Naive thymus-derived CD8-positive, alpha-beta T cell (primary cell): ENCODE data around the gene AKAP17A. TPM values are rescaled to one million over a fixed set of nuclear protein-coding genes. Genes with fewer than 3 reads are reported as not detected.
"Not testable (repeated sequence)": the region's sequence is repeated elsewhere in the genome, so short reads cannot be mapped to it uniquely, and the experiment has no call there.

Experiments used
- ATAC-seq, 2 donors: fragments of 150-1000 bp; cut with Tn5 transposase in 1 of 2; sonication (Bioruptor Pico), chemical (Tn5 transposase) in 1 of 2; 1 replicate in 1 of 2; 2 replicates in 1 of 2; pipeline ENCODE4 v1.10.0; 2021; ENCODE audit warnings: mild to moderate bottlenecking in 2 of 2, moderate library complexity in 2 of 2
- POLR2A ChIA-PET: fragments of 350-600 bp; sonication (Branson Sonifier 250); formaldehyde crosslinking; loops from one replicate; lab custom pipeline; 2021; ENCODE audit warnings: antibody characterized with exemption; lab: Charles Lee
- DNase-seq, 10 donors: peaks; one replicate each; pipeline versions ENCODE4 v3.0.0 to v3.0.0-alpha.2; 2020 to 2022
- H3K27ac Mint-ChIP-seq, 10 donors: one replicate each; pipeline ENCODE4 v1.8.0; 2020 to 2022; ENCODE audit warnings: mild to moderate bottlenecking in 10 of 10, mixed read lengths in 10 of 10, moderate library complexity in 4 of 10, inconsistent platforms in 1 of 10
- H3K27me3 Mint-ChIP-seq, 5 donors: one replicate each; pipeline ENCODE4 v1.8.0; 2021 to 2022; ENCODE audit warnings: mixed read lengths in 5 of 5
- H3K36me3 Mint-ChIP-seq, 3 donors: one replicate each; pipeline ENCODE4 v1.8.0; 2020 to 2022; ENCODE audit warnings: mixed read lengths in 3 of 3, mild to moderate bottlenecking in 2 of 3, inconsistent platforms in 1 of 3
- H3K4me1 Mint-ChIP-seq, 4 donors: one replicate each; pipeline ENCODE4 v1.8.0; 2021 to 2022; ENCODE audit warnings: mixed read lengths in 4 of 4
- H3K4me3 Mint-ChIP-seq, 10 donors: one replicate each; pipeline ENCODE4 v1.8.0; 2020 to 2022; ENCODE audit warnings: mild to moderate bottlenecking in 10 of 10, mixed read lengths in 10 of 10, moderate library complexity in 6 of 10, inconsistent platforms in 1 of 10
- H3K9me3 Mint-ChIP-seq, 9 donors: one replicate each; pipeline ENCODE4 v1.8.0; 2020 to 2022; ENCODE audit warnings: mixed read lengths in 9 of 9, mild to moderate bottlenecking in 3 of 9, inconsistent platforms in 1 of 9, moderate library complexity in 1 of 9
- polyA plus RNA-seq, 3 donors: library from polyadenylated mRNA; unstranded; fragments of 300-500 nt; fragmentation: Illumina TruSeq; gene quantifications; one replicate each; pipeline ENCODE4 v1.2.3, GENCODE V29; 2021
- total RNA-seq, 8 experiments: library from RNA in 2 of 8; stranded (reverse) in 2 of 8; gene quantifications; one replicate each; pipeline ENCODE4 v1.2.3 and lab custom pipeline; 2021 to 2026

The AKAP17A gene, protein sequence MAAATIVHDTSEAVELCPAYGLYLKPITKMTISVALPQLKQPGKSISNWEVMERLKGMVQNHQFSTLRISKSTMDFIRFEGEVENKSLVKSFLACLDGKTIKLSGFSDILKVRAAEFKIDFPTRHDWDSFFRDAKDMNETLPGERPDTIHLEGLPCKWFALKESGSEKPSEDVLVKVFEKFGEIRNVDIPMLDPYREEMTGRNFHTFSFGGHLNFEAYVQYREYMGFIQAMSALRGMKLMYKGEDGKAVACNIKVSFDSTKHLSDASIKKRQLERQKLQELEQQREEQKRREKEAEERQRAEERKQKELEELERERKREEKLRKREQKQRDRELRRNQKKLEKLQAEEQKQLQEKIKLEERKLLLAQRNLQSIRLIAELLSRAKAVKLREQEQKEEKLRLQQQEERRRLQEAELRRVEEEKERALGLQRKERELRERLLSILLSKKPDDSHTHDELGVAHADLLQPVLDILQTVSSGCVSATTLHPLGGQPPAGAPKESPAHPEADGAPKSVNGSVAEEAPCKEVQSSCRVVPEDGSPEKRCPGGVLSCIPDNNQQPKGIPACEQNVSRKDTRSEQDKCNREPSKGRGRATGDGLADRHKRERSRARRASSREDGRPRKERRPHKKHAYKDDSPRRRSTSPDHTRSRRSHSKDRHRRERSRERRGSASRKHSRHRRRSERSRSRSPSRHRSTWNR
- total RNA-seq (100 to 1,000 TPM; 157 to 159 TPM), polyA plus RNA-seq (10 to 100 TPM; 16.8 to 56.3 (median 22.8) TPM), total RNA-seq (lab: John Stamatoyannopoulos, UW) (138 to 300 (median 257) reads per million in 6 experiments)

DNA sequence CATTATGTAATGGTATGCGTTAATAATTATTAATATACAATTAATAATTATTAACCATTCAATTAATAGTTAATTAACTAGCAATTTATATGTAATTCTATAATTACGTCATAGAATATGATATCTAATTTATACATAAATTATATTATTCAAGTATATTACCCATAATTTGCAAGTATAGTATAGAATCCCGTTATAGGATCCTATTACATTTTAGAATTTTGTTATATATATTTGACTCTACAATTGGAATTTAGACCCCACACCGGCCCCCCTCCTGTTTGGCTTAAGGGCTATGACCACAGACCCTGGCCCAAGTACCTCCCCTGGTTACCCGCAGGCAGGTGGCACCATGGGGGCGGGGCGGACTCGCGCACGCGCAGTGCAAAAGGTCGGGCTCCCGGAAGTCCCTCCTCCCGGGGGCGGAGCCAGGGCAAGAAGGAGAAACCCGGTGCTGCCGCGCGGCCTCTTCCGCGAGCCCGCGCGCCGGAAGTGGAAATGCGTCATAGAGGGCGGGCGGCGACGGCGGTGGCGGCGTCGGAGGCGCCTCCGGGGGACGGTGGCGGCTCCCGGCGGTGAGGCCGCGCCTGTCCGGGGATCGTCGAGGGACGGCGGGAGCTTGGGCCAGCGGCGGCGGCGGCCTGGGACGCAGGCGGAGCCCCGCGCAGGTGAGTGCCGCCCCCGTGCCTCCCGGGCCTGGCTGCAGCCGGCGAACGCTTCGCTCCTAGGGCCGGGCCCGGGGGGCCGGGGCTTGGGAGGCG, at the start of gene AKAP17A:
AKAP17A (plus strand) TSS at position 503 of the 761 bp plus-strand sequence. CDS start 1,859 bp downstream, outside the sequence.
- no peaks in the 10 kb centered on the region for H3K27me3 Mint-ChIP-seq
- POLR2A ChIA-PET = no interaction called here
- peak; percentile 91 to 92 for ATAC-seq

GRCh38 chrX:1542994-1543725, 48.2 kb upstream of the AKAP17A start:
- peaks cover 9 to 28% (median 14%) of the 10 kb centered on the region in 4 donors for H3K4me1 Mint-ChIP-seq
- peak overlapping the region in 2 of 10 donors; percentile 29 to 31 for H3K27ac Mint-ChIP-seq
- H3K4me3 Mint-ChIP-seq = no peak overlapping the region
- peak in 1 of 10 donors; percentile 14 for DNase-seq
- H3K27me3 Mint-ChIP-seq = no peaks in the 10 kb centered on the region
- POLR2A ChIA-PET = no interaction called here
- ATAC-seq = no peak
- H3K9me3 Mint-ChIP-seq = peaks cover 0 to 9% (median 3%) of the 10 kb centered on the region in 9 donors
- peaks cover 0 to 4% (median 4%) of the 10 kb centered on the region in 3 donors for H3K36me3 Mint-ChIP-seq

More for the DNA sequence above, at the start of gene AKAP17A:
- Mint-ChIP-seq H3K4me1 (peaks cover 21 to 51% (median 45%) of the 10 kb centered on the region in 4 donors), H3K4me3 (peak within 1 kb of the TSS; percentile 86 to 97 (median 90)), H3K27ac (peak within 1 kb of the TSS; percentile 72 to 97 (median 93)), H3K36me3 (peaks cover 0 to 36% (median 9%) of the 10 kb centered on the region in 3 donors), H3K9me3 (no peaks in the 10 kb centered on the region)
- peak; percentile 93 to 100 (median 98) for DNase-seq

DNA sequence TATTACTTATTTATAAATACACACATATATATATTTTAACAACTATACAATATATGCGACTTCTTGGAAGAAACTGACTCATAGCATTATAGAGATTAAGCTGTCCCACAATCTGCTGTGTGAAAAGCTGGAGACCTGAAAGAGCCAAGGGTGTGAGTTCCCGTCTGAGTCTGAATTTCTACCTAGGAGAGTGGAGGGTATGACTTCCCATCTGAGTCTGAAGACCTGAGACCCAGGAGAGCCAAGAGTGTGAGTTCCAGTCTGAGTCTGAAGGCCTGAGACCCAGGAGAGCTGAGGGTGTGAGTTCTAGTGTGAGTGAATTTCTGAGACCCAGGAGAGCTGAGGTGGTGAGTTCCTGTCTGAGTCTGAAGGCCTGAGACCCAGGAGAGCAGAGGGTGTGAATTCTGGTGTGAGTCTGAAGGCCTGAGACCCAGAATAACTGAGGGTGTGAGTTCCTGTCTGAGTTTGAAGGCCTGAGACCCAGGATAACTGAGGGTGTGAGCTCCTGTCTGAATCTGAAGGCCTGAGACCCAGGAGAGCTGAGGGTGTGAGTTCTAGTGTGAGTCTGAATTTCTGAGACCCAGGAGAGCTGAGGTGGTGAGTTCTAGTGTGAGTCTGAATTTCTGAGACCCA, 45.5 kb upstream of the AKAP17A start:
- no peak overlapping the region for H3K4me3 Mint-ChIP-seq
- H3K4me1 Mint-ChIP-seq = peaks cover 19 to 38% (median 29%) of the 10 kb centered on the region in 4 donors
- ATAC-seq (no peak), DNase-seq (peak in 1 of 10 donors; percentile 6)
- peaks cover 0 to 9% (median 3%) of the 10 kb centered on the region in 9 donors for H3K9me3 Mint-ChIP-seq
- H3K36me3 Mint-ChIP-seq = peaks cover 0 to 4% (median 4%) of the 10 kb centered on the region in 3 donors
- no peaks in the 10 kb centered on the region for H3K27me3 Mint-ChIP-seq
- POLR2A ChIA-PET = no interaction called here
- peak overlapping the region; percentile 15 to 92 (median 74) for H3K27ac Mint-ChIP-seq

GRCh38 chrX:1546691-1547251, 44.6 kb upstream of the AKAP17A start:
- peaks cover 0 to 7% (median 4%) of the 10 kb centered on the region in 3 donors for H3K36me3 Mint-ChIP-seq
- POLR2A ChIA-PET = no interaction called here
- H3K27me3 Mint-ChIP-seq = no peaks in the 10 kb centered on the region
- peak in 1 of 10 donors; percentile 12 for DNase-seq
- peak overlapping the region in 6 of 10 donors; percentile 21 to 88 (median 70) for H3K27ac Mint-ChIP-seq
- peaks cover 0 to 14% (median 6%) of the 10 kb centered on the region in 9 donors for H3K9me3 Mint-ChIP-seq
- peaks cover 26 to 47% (median 38%) of the 10 kb centered on the region in 4 donors for H3K4me1 Mint-ChIP-seq
- ATAC-seq = no peak
- peak overlapping the region in 1 of 10 donors; percentile 66 for H3K4me3 Mint-ChIP-seq

- Mint-ChIP-seq H3K4me1 (peaks cover 35 to 77% (median 64%) of the 10 kb centered on the region in 4 donors), H3K9me3 (peaks cover 0 to 34% (median 23%) of the 10 kb centered on the region in 9 donors), H3K27me3 (no peaks in the 10 kb centered on the region), H3K36me3 (peaks cover 6 to 17% (median 13%) of the 10 kb centered on the region in 3 donors), H3K4me3 (peak overlapping the region in 9 of 10 donors; percentile 2 to 83 (median 42)), H3K27ac (peak overlapping the region; percentile 89 to 100 (median 96))
- ATAC-seq = no peak
- POLR2A ChIA-PET = no interaction called here
- DNase-seq = no peak
These were observed 39.4 kb upstream of the AKAP17A start for GRCh38 chrX:1551959-1552546.

GRCh38 chrX:1554469-1555210, 36.8 kb upstream of the AKAP17A start:
- POLR2A ChIA-PET = no interaction called here
- Mint-ChIP-seq H3K27me3 (no peaks in the 10 kb centered on the region), H3K36me3 (peaks cover 6 to 24% (median 13%) of the 10 kb centered on the region in 3 donors), H3K4me3 (peak overlapping the region; percentile 47 to 84 (median 76)), H3K27ac (peak overlapping the region; percentile 94 to 100 (median 97)), H3K4me1 (peaks cover 34 to 81% (median 69%) of the 10 kb centered on the region in 4 donors), H3K9me3 (peaks cover 2 to 45% (median 23%) of the 10 kb centered on the region in 9 donors)
- ATAC-seq = peak; percentile 97 to 98
- DNase-seq = peak; percentile 23 to 90 (median 74)

GRCh38 chrX:1555370-1555769, 36.0 kb upstream of the AKAP17A start:
- peak overlapping the region; percentile 94 to 100 (median 97) for H3K27ac Mint-ChIP-seq
- peaks cover 31 to 79% (median 68%) of the 10 kb centered on the region in 4 donors for H3K4me1 Mint-ChIP-seq
- POLR2A ChIA-PET = no interaction called here
- no peak for DNase-seq
- no peak for ATAC-seq
- H3K4me3 Mint-ChIP-seq = peak overlapping the region; percentile 47 to 84 (median 76)
- H3K27me3 Mint-ChIP-seq = no peaks in the 10 kb centered on the region
- peaks cover 2 to 45% (median 23%) of the 10 kb centered on the region in 9 donors for H3K9me3 Mint-ChIP-seq
- peaks cover 6 to 24% (median 13%) of the 10 kb centered on the region in 3 donors for H3K36me3 Mint-ChIP-seq

DNA sequence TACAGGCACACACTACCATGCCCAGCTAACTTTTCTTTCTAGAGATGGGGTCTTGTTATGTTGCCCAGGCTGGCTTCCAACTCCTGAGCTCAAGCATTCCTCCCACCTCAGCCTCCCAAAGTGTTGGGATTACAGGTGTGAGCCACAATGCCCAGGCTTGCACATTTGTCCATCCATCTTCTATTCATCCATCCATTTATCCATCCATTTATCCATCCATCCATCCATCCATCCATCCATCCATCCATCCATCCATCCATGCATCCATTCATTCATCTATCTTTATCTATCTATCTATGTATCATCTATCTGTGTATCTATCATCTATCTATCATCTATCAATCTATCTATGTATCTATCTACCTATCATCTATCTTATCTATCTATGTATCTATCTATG, 34.0 kb upstream of the AKAP17A start:
- Mint-ChIP-seq H3K4me1 (peaks cover 22 to 76% (median 64%) of the 10 kb centered on the region in 4 donors), H3K4me3 (peak overlapping the region in 3 of 10 donors; percentile 1 to 64 (median 2)), H3K27ac (peak overlapping the region; percentile 26 to 87 (median 76)), H3K9me3 (peaks cover 0 to 33% (median 12%) of the 10 kb centered on the region in 9 donors), H3K36me3 (peaks cover under 1 to 15% (median 12%) of the 10 kb centered on the region in 3 donors)
- ATAC-seq, POLR2A ChIA-PET, H3K27me3 Mint-ChIP-seq: not testable (repeated sequence)
- peak in 1 of 10 donors; percentile 6 for DNase-seq

GRCh38 chrX:1558761-1559468, 32.5 kb upstream of the AKAP17A start:
- ATAC-seq (no peak), DNase-seq (peak in 1 of 10 donors; percentile 13)
- H3K27ac Mint-ChIP-seq = peak overlapping the region in 5 of 10 donors; percentile 25 to 61 (median 32)
- H3K4me1 Mint-ChIP-seq = peaks cover 28 to 71% (median 68%) of the 10 kb centered on the region in 4 donors
- peaks cover 0 to 14% (median 8%) of the 10 kb centered on the region in 3 donors for H3K36me3 Mint-ChIP-seq
- POLR2A ChIA-PET = no interaction called here
- no peaks in the 10 kb centered on the region for H3K27me3 Mint-ChIP-seq
- peaks cover 0 to 26% (median 11%) of the 10 kb centered on the region in 9 donors for H3K9me3 Mint-ChIP-seq
- H3K4me3 Mint-ChIP-seq = no peak overlapping the region
